Neuron (in vitro differentiated cells): ENCODE measurements around the gene NUP107.

Experiments used
- H2AFZ ChIP-seq: one replicate; pipeline ENCODE4 v1.6.1; 2013; ENCODE audit warnings: low read depth, mild to moderate bottlenecking, inconsistent platforms, low read length, moderate library complexity
- H3K27me3 ChIP-seq: one replicate; pipeline ENCODE4 v1.6.1; 2013; ENCODE audit warnings: low read length; ENCODE audit not compliant: insufficient read depth
- H3K36me3 ChIP-seq: one replicate; pipeline ENCODE4 v1.6.1; 2013; ENCODE audit warnings: low read length; ENCODE audit not compliant: insufficient read depth
- H3K4me1 ChIP-seq: one replicate; pipeline ENCODE4 v1.6.1; 2013; ENCODE audit warnings: low read length; ENCODE audit not compliant: insufficient read depth
- H3K4me3 ChIP-seq: 2 replicates; pipeline ENCODE4 v1.5.1; 2013; ENCODE audit warnings: mild to moderate bottlenecking, low read length, moderate library complexity
- H3K9me3 ChIP-seq: one replicate; pipeline ENCODE4 v1.6.1; 2013; ENCODE audit warnings: low read length

Gene NUP107

GRCh38 chr12:68746572-68747180 is 59.9 kb downstream of the NUP107 start:
- no peaks in the 10 kb centered on the region for H3K9me3 ChIP-seq
- peak overlapping the region; percentile 89 for H3K4me3 ChIP-seq
- H3K27me3 ChIP-seq: no peaks in the 10 kb centered on the region
- peaks cover 22% of the 10 kb centered on the region for H3K36me3 ChIP-seq
- peaks cover 17% of the 10 kb centered on the region for H3K4me1 ChIP-seq
- peak overlapping the region; percentile 93 for H2AFZ ChIP-seq

GRCh38 chr12:68749443-68749842 is 62.7 kb downstream of the NUP107 start:
- Histone ChIP-seq H3K4me3 (no peak overlapping the region), H3K9me3 (no peaks in the 10 kb centered on the region), H3K4me1 (peaks cover 17% of the 10 kb centered on the region), H2AFZ (no peak overlapping the region), H3K27me3 (no peaks in the 10 kb centered on the region), H3K36me3 (peaks cover 24% of the 10 kb centered on the region)

- Histone ChIP-seq H3K36me3 (peaks cover 26% of the 10 kb centered on the region), H3K9me3 (peaks cover 2% of the 10 kb centered on the region), H2AFZ (no peak overlapping the region), H3K4me3 (no peak overlapping the region), H3K4me1 (peaks cover 17% of the 10 kb centered on the region), H3K27me3 (no peaks in the 10 kb centered on the region)
Measured at GRCh38 chr12:68749861-68750260, 63.1 kb downstream of the NUP107 start.

DNA sequence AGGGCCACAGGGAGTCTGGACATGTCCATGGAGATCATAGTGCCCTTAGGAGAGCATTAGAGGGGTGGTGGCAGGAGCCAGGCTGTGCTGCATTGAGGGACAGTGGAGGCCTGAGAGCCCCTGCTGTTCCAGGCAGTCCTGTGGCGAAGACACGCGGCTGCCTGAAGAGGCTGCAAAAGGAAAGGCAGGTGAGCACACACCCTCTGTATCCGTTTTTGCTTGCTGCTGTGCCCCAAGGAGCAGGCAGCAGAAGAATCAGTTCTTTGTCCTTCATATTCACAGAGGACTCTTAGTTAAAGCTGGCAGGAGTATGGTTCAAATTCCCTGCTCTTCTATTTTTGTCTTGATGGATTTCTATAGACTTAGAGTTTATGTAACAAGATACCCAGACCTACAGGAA is 63.7 kb downstream of the NUP107 start:
- Histone ChIP-seq H3K9me3 (peaks cover 6% of the 10 kb centered on the region), H3K4me1 (peaks cover 17% of the 10 kb centered on the region), H2AFZ (no peak overlapping the region), H3K27me3 (no peaks in the 10 kb centered on the region), H3K36me3 (peaks cover 32% of the 10 kb centered on the region), H3K4me3 (no peak overlapping the region)

- H3K36me3 ChIP-seq: peaks cover 46% of the 10 kb centered on the region
- H3K9me3 ChIP-seq: peaks cover 6% of the 10 kb centered on the region
Measured at GRCh38 chr12:68755536-68756243, 68.9 kb downstream of the NUP107 start.

DNA sequence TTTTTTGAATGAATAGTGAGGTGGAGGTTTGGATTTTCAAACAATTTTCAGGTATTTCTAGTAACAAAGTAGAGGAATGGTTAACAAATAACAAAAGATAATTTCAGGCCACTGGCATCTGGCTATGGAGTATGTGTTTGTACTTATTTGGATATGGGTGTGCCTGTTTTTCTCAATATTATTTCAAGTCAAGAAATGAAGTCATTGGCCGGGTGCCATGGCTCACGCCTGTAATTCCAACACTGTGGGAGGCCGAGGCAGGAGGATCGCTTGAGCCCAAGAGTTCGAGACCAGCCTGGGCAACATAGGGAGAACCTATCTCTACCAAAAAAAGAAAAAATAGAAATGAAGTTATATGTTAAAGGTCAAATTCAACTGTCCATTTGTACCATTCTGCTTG is 73.1 kb downstream of the NUP107 start:
- H3K36me3 ChIP-seq: peaks cover 53% of the 10 kb centered on the region
- H3K4me3 ChIP-seq: no peak overlapping the region
- no peak overlapping the region for H2AFZ ChIP-seq
- peaks cover 4% of the 10 kb centered on the region for H3K9me3 ChIP-seq
- H3K27me3 ChIP-seq: no peaks in the 10 kb centered on the region
- no peaks in the 10 kb centered on the region for H3K4me1 ChIP-seq

More at GRCh38 chr12:68755536-68756243, 68.9 kb downstream of the NUP107 start:
- no peaks in the 10 kb centered on the region for H3K27me3 ChIP-seq
- no peak overlapping the region for H3K4me3 ChIP-seq
- no peaks in the 10 kb centered on the region for H3K4me1 ChIP-seq
- no peak overlapping the region for H2AFZ ChIP-seq

DNA sequence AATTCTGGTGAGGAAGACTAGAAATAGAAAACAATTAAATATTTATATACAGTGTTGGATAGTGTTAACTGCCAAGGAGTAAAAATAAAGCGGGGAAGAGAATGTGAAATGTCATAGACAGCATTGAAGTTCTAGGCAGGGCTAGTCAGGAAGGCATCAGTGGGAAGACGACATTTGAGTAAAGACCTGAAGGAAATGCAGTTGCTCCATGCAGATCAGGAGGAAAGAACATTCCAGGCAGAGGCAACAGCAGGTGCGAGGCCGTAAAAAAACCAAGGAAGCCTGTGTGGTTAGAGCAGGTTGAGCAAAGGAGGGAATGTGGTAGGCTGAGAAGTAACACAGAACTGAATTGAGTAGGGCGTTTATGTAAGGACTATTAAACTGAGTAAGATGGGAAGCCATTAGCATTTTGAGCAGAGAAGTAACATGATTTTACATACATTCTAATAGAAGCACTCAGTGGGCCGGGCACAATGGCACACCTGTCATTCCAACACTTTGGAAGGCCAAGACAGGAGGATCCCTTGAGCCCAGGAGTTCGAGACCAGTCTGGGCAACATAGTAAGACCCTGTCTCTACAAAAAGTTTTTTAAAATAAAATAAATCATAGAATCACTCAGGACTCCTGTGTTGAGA is 74.1 kb downstream of the NUP107 start:
- Histone ChIP-seq H3K4me3 (no peak overlapping the region), H3K4me1 (no peaks in the 10 kb centered on the region), H2AFZ (no peak overlapping the region), H3K27me3 (no peaks in the 10 kb centered on the region), H3K9me3 (no peaks in the 10 kb centered on the region), H3K36me3 (peaks cover 43% of the 10 kb centered on the region)

DNA sequence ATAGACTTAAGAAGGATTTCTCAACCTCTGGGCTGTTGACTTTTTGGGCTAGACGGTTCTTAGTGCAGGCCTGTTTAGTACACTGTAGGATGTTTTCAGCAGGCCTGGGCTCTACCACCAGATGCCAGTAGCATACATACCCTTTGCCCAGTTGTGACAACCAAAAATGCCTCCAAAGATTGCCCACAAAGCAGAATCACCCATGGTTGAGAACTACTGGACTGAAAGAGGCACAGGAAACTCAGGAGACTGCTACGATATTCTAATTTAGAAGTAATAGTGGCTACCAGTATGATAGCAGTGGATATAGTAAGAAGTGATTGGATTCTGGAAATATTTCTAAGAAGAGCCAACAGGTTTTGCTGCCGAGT is 74.6 kb downstream of the NUP107 start:
- Histone ChIP-seq H3K27me3 (no peaks in the 10 kb centered on the region), H3K36me3 (peaks cover 41% of the 10 kb centered on the region), H3K4me3 (no peak overlapping the region), H3K4me1 (no peaks in the 10 kb centered on the region), H3K9me3 (no peaks in the 10 kb centered on the region), H2AFZ (no peak overlapping the region)

GRCh38 chr12:68761901-68762630 is 75.3 kb downstream of the NUP107 start:
- no peak overlapping the region for H2AFZ ChIP-seq
- no peaks in the 10 kb centered on the region for H3K27me3 ChIP-seq
- no peak overlapping the region for H3K4me3 ChIP-seq
- H3K9me3 ChIP-seq: no peaks in the 10 kb centered on the region
- no peaks in the 10 kb centered on the region for H3K4me1 ChIP-seq
- H3K36me3 ChIP-seq: peaks cover 43% of the 10 kb centered on the region

- no peaks in the 10 kb centered on the region for H3K4me1 ChIP-seq
- peaks cover 40% of the 10 kb centered on the region for H3K36me3 ChIP-seq
- no peak overlapping the region for H2AFZ ChIP-seq
- H3K9me3 ChIP-seq: no peaks in the 10 kb centered on the region
- no peak overlapping the region for H3K4me3 ChIP-seq
- no peaks in the 10 kb centered on the region for H3K27me3 ChIP-seq
Measured at GRCh38 chr12:68762691-68763090, 75.9 kb downstream of the NUP107 start.

DNA sequence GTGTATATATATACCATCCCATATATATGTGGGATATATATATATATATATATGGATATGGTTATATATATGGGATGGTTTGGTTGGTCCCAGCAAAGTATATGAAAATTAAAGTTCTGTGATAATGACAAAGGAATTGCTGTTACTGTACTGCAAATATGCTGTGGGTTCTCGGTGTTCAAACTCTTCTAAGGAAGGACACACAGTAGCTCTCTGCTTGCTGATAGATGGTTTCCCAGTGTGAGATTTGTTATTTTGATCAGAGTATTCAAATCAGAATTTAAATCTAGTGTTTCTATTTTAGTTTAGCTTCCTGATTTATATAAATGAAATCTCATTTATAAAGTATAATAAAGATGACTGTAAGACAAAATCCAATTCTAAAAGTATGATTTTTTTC is 78.9 kb downstream of the NUP107 start:
- Histone ChIP-seq H3K9me3 (no peaks in the 10 kb centered on the region), H3K36me3 (peaks cover 28% of the 10 kb centered on the region), H3K27me3 (no peaks in the 10 kb centered on the region), H3K4me3 (no peak overlapping the region), H2AFZ (no peak overlapping the region), H3K4me1 (no peaks in the 10 kb centered on the region)

DNA sequence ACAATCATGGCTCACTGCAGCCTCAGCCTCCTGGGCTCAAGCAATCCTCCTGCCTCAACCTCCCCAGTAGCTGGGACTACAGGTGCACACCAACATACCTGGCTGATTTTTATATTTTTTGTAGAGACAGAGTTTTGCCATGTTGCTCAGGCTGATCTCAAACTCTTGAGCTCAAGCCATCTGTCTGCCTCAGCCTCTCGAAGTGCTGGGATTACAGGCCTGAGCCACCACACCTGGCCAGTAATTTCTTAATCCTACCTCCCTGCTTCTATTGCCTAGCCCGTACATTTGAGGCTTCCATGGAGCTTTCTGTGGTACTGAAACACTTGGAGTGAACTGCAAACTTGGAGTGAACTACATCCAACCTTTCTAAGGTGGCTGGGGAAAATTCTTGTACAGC is 79.9 kb downstream of the NUP107 start:
- no peaks in the 10 kb centered on the region for H3K9me3 ChIP-seq
- H2AFZ ChIP-seq: no peak overlapping the region
- peaks cover 28% of the 10 kb centered on the region for H3K36me3 ChIP-seq
- no peak overlapping the region for H3K4me3 ChIP-seq
- no peaks in the 10 kb centered on the region for H3K27me3 ChIP-seq
- H3K4me1 ChIP-seq: no peaks in the 10 kb centered on the region

GRCh38 chr12:68767191-68767590 is 80.4 kb downstream of the NUP107 start:
- Histone ChIP-seq H3K36me3 (peaks cover 24% of the 10 kb centered on the region), H3K4me3 (no peak overlapping the region), H3K9me3 (no peaks in the 10 kb centered on the region), H2AFZ (no peak overlapping the region), H3K4me1 (no peaks in the 10 kb centered on the region), H3K27me3 (no peaks in the 10 kb centered on the region)
